ENCODE measurements around the gene STARD5. TPM values are rescaled to one million over a fixed set of nuclear protein-coding genes. Genes with fewer than 3 reads are reported as not detected.

STARD5 gene
- total and polyA plus RNA-seq, 2 donors (not counting 1 experiment from before 2014, with no cell fraction given): 15.7 to 19.9 TPM

DNA sequence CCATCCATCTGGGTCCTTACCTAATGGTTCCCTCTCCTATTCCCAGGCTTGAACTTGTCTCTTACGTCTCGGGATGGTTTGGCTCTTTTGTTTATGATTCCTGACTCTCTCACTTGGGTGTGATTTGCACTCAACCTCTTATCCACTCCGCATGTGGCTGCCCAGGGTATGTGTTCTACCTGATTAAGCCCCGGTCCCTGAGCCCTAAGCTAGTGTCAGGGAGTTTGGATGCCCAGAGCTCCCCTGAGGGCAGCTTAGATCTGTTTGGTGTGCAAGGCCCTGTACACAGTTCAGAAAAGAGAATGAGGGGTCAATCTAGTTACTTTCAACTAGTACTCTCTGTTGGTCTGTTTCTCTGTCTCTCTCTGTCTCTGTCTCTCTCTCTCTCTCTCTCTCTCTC lies 15.9 kb upstream of the STARD5 start:
- intact Hi-C loops (cut with micrococcal nuclease): no loop called here
- POLR2A ChIA-PET: no interaction called here

DNA sequence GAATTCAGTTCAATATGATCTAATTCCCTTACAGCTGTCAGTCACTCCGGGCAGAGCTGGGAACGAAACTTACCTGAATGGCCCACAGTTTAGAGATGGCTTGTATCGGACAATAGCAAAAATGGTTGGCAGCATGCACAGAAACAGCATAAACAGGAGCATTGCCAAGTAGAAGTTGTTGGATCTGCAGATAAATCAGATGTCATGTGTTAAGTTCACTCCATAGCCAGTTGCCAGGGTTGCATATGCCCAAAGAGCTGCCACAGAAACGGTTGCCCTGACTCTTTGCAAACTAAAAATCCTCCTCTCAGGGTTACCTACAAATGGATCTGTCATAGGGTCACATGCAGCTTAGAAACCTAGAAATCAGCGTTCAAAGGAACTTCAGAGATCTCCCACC lies 15.4 kb upstream of the STARD5 start:
- no peak overlapping the region for H3K4me2 ChIP-seq (replicated peaks; ENCODE audit: low read depth, low read length, poor library complexity, severe bottlenecking)
- 95% methylated on average over 5 of the region's 5 CpGs for WGBS (ENCODE audit: insufficient coverage)

More for the DNA sequence above, 15.9 kb upstream of the STARD5 start:
- Histone ChIP-seq H3K4me1 (ENCODE audit: control insufficient read depth in 2 of 2, insufficient read depth in 2 of 2, low read length in 2 of 2) (no peaks in the 10 kb centered on the region), H3K4me3 (ENCODE audit: control extremely low read depth in 1 of 5, extremely low read depth in 1 of 5, insufficient read depth in 1 of 5, low read depth in 2 of 5, low read length in 4 of 5) (no peak overlapping the region), H3K79me2 (ENCODE audit: control insufficient read depth, insufficient read depth, low read length) (no peaks in the 10 kb centered on the region), H3K36me3 (replicated peaks in 1 of 2; ENCODE audit: control extremely low read depth in 1 of 2, control insufficient read depth in 1 of 2, extremely low read depth in 1 of 2, insufficient read depth in 2 of 2, low read length in 1 of 2) (no peaks in the 10 kb centered on the region), H3K9me3 (ENCODE audit: control extremely low read depth in 1 of 3, control insufficient read depth in 2 of 3, insufficient read depth in 1 of 3, low read length in 2 of 3) (no peaks in the 10 kb centered on the region), H3K27ac (ENCODE audit: low read length in 2 of 2) (no peak overlapping the region), H4K20me1 (ENCODE audit: control insufficient read depth, insufficient read depth, low read length, poor library complexity, severe bottlenecking) (no peaks in the 10 kb centered on the region), H3K9ac (ENCODE audit: low read length) (no peak overlapping the region), H2AFZ (ENCODE audit: insufficient read depth, low read depth, low read length, poor library complexity, severe bottlenecking) (no peak overlapping the region), H3K27me3 (replicated peaks in 1 of 4; ENCODE audit: control extremely low read depth in 1 of 4, control insufficient read depth in 3 of 4, insufficient read depth in 4 of 4, low read length in 3 of 4) (no peaks in the 10 kb centered on the region), H3K4me2 (replicated peaks; ENCODE audit: low read depth, low read length, poor library complexity, severe bottlenecking) (no peak overlapping the region)
- CTCF ChIA-PET: interaction anchor here (9.2 to 20.0 kb wide), 2 partner anchors 65 to 73 kb away, joined by 119 to 306 read pairs; no protein-coding TSS in a partner anchor
- no peaks in the 10 kb centered on the region for H3K27me3 Mint-ChIP-seq
- DNase-seq (no peak), ATAC-seq (ENCODE audit: low read depth) (no peak)
- H3K9me3 Mint-ChIP-seq (ENCODE audit: insufficient read depth): no peaks in the 10 kb centered on the region
- no peak overlapping the region for H3K4me3 Mint-ChIP-seq
- H3K4me1 Mint-ChIP-seq: peaks cover 7% of the 10 kb centered on the region
- no peak overlapping the region for H3K27ac Mint-ChIP-seq
- TF ChIP-seq EZH2 (IDR thresholded peaks at IDR 0.05; ENCODE audit: borderline replicate concordance, insufficient read depth, low read depth, low read length, poor library complexity, severe bottlenecking): no peak
- TF ChIP-seq, protein P1, sequence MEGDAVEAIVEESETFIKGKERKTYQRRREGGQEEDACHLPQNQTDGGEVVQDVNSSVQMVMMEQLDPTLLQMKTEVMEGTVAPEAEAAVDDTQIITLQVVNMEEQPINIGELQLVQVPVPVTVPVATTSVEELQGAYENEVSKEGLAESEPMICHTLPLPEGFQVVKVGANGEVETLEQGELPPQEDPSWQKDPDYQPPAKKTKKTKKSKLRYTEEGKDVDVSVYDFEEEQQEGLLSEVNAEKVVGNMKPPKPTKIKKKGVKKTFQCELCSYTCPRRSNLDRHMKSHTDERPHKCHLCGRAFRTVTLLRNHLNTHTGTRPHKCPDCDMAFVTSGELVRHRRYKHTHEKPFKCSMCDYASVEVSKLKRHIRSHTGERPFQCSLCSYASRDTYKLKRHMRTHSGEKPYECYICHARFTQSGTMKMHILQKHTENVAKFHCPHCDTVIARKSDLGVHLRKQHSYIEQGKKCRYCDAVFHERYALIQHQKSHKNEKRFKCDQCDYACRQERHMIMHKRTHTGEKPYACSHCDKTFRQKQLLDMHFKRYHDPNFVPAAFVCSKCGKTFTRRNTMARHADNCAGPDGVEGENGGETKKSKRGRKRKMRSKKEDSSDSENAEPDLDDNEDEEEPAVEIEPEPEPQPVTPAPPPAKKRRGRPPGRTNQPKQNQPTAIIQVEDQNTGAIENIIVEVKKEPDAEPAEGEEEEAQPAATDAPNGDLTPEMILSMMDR (IDR thresholded peaks at IDR 0.05): no peak
- WGBS (ENCODE audit: insufficient coverage): 100% methylated on average over 4 of the region's 4 CpGs

More for the DNA sequence above, 15.4 kb upstream of the STARD5 start:
- H3K4me3 ChIP-seq (ENCODE audit: control extremely low read depth in 1 of 5, extremely low read depth in 1 of 5, insufficient read depth in 1 of 5, low read depth in 2 of 5, low read length in 4 of 5): no peak overlapping the region
- no peak overlapping the region for H3K9ac ChIP-seq (ENCODE audit: low read length)
- no peaks in the 10 kb centered on the region for H3K79me2 ChIP-seq (ENCODE audit: control insufficient read depth, insufficient read depth, low read length)
- Mint-ChIP-seq H3K4me3 (no peak overlapping the region), H3K27me3 (no peaks in the 10 kb centered on the region), H3K9me3 (ENCODE audit: insufficient read depth) (no peaks in the 10 kb centered on the region), H3K4me1 (peaks cover 7% of the 10 kb centered on the region), H3K27ac (no peak overlapping the region)
- H3K27ac ChIP-seq (ENCODE audit: low read length in 2 of 2): no peak overlapping the region
- H3K9me3 ChIP-seq (ENCODE audit: control extremely low read depth in 1 of 3, control insufficient read depth in 2 of 3, insufficient read depth in 1 of 3, low read length in 2 of 3): no peaks in the 10 kb centered on the region
- no peaks in the 10 kb centered on the region for H3K4me1 ChIP-seq (ENCODE audit: control insufficient read depth in 2 of 2, insufficient read depth in 2 of 2, low read length in 2 of 2)
- POLR2A ChIA-PET: no interaction called here
- H4K20me1 ChIP-seq (ENCODE audit: control insufficient read depth, insufficient read depth, low read length, poor library complexity, severe bottlenecking): no peaks in the 10 kb centered on the region
- TF ChIP-seq, protein P1 (IDR thresholded peaks at IDR 0.05): no peak
- TF ChIP-seq EZH2 (IDR thresholded peaks at IDR 0.05; ENCODE audit: borderline replicate concordance, insufficient read depth, low read depth, low read length, poor library complexity, severe bottlenecking): no peak
- CTCF ChIA-PET: interaction anchor here (1.3 to 20.0 kb wide), 4 partner anchors 43 to 73 kb away, joined by 4 to 306 read pairs (median 71); no protein-coding TSS in a partner anchor
- DNase-seq (no peak), ATAC-seq (ENCODE audit: low read depth) (no peak)
- intact Hi-C loops (cut with micrococcal nuclease): no loop called here
- H2AFZ ChIP-seq (ENCODE audit: insufficient read depth, low read depth, low read length, poor library complexity, severe bottlenecking): no peak overlapping the region
- H3K36me3 ChIP-seq (replicated peaks in 1 of 2; ENCODE audit: control extremely low read depth in 1 of 2, control insufficient read depth in 1 of 2, extremely low read depth in 1 of 2, insufficient read depth in 2 of 2, low read length in 1 of 2): no peaks in the 10 kb centered on the region
- no peaks in the 10 kb centered on the region for H3K27me3 ChIP-seq (replicated peaks in 1 of 4; ENCODE audit: control extremely low read depth in 1 of 4, control insufficient read depth in 3 of 4, insufficient read depth in 4 of 4, low read length in 3 of 4)

Measured in B cell (primary cell).